ENCODE results near the gene SCAI.

Gene SCAI

DNA sequence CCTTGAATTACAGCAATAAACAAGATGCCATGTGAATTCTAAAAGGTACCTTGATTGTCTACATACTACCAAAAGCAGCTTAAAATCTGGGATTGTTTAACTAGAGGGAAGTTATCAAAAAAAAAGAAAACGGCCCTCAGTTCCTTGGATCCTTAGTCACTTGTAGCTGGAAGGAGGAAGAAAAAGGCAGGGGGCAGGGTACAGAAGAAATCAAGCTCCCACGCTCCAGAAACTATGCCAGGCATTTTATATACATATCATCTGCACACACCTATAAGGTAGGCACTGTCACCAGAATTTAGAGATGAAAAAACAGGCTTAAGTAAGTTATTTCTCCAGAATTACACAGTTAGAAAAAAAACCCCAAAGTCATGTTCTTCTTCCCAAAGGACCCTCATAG is 63.4 kb downstream of the SCAI start:
- no peak for TF ChIP-seq FOXP2 (optimal IDR thresholded peaks at IDR 0.05; ENCODE audit: control extremely low read depth, extremely low read length, insufficient read depth)
- no peak for TF ChIP-seq EZH2 (IDR thresholded peaks at IDR 0.05)
- TF ChIP-seq POLR2AphosphoS5 (IDR thresholded peaks at IDR 0.05; ENCODE audit: borderline replicate concordance, low read depth, low read length), result no peak
- no peak overlapping the region for H3K9ac ChIP-seq (ENCODE audit: insufficient read length)

DNA sequence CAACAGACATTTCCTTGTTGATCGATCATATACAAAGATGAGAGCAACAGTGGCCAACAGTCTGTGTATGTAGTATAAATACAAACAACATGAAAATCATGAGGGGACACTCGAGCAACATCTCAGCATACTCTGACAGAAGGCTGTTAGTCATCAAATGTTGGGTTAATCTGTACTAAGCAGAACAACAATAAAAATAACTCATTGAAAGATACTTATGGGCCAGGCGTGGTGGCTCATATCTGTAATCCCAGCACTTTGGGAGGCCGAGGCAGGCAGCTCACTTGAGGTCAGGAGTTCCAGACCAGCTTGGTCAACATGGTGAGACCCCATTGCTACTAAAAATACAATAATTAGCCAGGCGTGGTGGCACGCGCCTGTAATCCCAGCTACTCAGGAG is 67.3 kb downstream of the SCAI start:
- H3K27ac ChIP-seq, result no peak overlapping the region
- H3K36me3 ChIP-seq (ENCODE audit: insufficient read depth, low read length), result no peaks in the 10 kb centered on the region
- no peak overlapping the region for H3K4me3 ChIP-seq
- no peak for DNase-seq (ENCODE audit: low read depth, low spot score)
- H3K9me3 ChIP-seq (ENCODE audit: low read depth, low read length), result no peaks in the 10 kb centered on the region
- no peak overlapping the region for H3K9ac ChIP-seq (ENCODE audit: insufficient read length)
- TF ChIP-seq FOXP2 (optimal IDR thresholded peaks at IDR 0.05; ENCODE audit: control extremely low read depth, extremely low read length, insufficient read depth) (no peak), POLR2AphosphoS5 (IDR thresholded peaks at IDR 0.05; ENCODE audit: borderline replicate concordance, low read depth, low read length) (no peak), EZH2 (IDR thresholded peaks at IDR 0.05) (no peak)

More for the DNA sequence above, 63.4 kb downstream of the SCAI start:
- H3K27ac ChIP-seq, result no peak overlapping the region
- H3K9me3 ChIP-seq (ENCODE audit: low read depth, low read length), result no peaks in the 10 kb centered on the region
- no peak for DNase-seq (ENCODE audit: low read depth, low spot score)
- no peak overlapping the region for H3K4me3 ChIP-seq
- no peaks in the 10 kb centered on the region; the same call in 1 of the 2 replicates for H3K36me3 ChIP-seq (ENCODE audit: insufficient read depth, low read length)

GRCh38 chr9:125074976-125075375 is 68.4 kb downstream of the SCAI start:
- no peaks in the 10 kb centered on the region for H3K9me3 ChIP-seq (ENCODE audit: low read depth, low read length)
- H3K9ac ChIP-seq (ENCODE audit: insufficient read length), result no peak overlapping the region
- TF ChIP-seq EZH2 (IDR thresholded peaks at IDR 0.05), result no peak
- TF ChIP-seq POLR2AphosphoS5 (IDR thresholded peaks at IDR 0.05; ENCODE audit: borderline replicate concordance, low read depth, low read length), result no peak
- H3K4me3 ChIP-seq, result no peak overlapping the region
- no peak overlapping the region for H3K27ac ChIP-seq
- DNase-seq (ENCODE audit: low read depth, low spot score), result no peak
- no peaks in the 10 kb centered on the region for H3K36me3 ChIP-seq (ENCODE audit: insufficient read depth, low read length)

DNA sequence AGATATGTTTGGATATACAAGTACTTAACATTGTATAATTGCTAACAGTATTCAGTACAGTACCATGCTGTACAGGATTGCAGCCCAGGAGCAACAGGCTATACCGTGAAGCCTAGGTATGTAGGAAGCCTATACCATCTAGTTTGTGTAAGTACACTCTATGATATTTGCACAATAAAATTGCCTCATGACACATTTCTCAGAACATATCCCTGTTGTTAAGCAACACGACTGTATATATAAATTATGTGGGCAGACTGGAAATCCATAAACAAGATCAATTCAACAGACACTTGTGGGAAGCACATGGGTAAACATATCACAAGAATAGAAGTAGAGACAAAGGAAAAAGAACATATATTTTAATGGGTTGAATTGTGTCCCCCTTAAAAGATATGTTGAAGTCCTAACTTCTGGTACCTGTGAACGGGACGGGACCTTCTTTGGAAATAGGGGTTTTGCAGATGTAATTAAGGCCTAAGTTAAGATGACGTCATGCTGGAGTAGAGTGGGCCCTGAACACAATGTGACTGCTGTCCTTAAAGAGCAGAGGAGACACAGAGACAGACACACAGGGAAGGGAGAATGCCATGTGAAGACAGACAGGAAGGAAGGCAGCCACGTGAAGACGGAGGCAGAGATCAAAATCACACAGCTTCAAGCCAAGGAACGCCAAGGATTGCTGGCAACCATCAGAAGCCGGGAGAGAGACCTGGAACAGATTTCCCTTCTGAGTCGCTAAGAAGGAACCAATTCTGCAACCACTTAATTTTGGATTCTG is 76.3 kb downstream of the SCAI start:
- no peak for DNase-seq (ENCODE audit: low read depth, low spot score)
- Histone ChIP-seq H3K4me3 (no peak overlapping the region), H3K36me3 (ENCODE audit: insufficient read depth, low read length) (no peaks in the 10 kb centered on the region), H3K27ac (peak overlapping the region; percentile 60), H3K9me3 (ENCODE audit: low read depth, low read length) (no peaks in the 10 kb centered on the region), H3K9ac (ENCODE audit: insufficient read length) (peak overlapping the region; percentile 9)
- no peak for TF ChIP-seq FOXP2 (optimal IDR thresholded peaks at IDR 0.05; ENCODE audit: control extremely low read depth, extremely low read length, insufficient read depth)
- no peak for TF ChIP-seq POLR2AphosphoS5 (IDR thresholded peaks at IDR 0.05; ENCODE audit: borderline replicate concordance, low read depth, low read length)
- no peak for TF ChIP-seq EZH2 (IDR thresholded peaks at IDR 0.05)

DNA sequence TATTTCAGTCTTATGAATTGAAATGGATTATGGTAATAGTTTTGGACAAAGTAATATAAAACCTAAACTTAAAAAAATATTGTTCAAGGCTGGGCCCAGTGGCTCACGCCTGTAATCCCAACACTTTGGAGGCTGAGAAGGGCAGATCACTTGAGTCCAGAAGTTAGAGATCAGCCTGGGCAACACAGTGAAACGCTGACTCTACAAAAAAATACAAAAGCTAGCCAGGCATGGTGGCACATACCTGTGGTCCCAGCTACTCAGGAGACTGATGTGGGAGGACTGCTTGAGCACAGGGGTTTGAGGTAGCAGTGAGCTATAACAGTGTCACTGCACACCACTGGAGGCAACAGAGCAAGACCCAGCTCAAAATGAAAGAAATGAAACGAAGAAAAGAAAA is 81.9 kb downstream of the SCAI start:
- H3K36me3 ChIP-seq (ENCODE audit: insufficient read depth, low read length), result no peaks in the 10 kb centered on the region
- no peak for TF ChIP-seq FOXP2 (optimal IDR thresholded peaks at IDR 0.05; ENCODE audit: control extremely low read depth, extremely low read length, insufficient read depth)

DNA sequence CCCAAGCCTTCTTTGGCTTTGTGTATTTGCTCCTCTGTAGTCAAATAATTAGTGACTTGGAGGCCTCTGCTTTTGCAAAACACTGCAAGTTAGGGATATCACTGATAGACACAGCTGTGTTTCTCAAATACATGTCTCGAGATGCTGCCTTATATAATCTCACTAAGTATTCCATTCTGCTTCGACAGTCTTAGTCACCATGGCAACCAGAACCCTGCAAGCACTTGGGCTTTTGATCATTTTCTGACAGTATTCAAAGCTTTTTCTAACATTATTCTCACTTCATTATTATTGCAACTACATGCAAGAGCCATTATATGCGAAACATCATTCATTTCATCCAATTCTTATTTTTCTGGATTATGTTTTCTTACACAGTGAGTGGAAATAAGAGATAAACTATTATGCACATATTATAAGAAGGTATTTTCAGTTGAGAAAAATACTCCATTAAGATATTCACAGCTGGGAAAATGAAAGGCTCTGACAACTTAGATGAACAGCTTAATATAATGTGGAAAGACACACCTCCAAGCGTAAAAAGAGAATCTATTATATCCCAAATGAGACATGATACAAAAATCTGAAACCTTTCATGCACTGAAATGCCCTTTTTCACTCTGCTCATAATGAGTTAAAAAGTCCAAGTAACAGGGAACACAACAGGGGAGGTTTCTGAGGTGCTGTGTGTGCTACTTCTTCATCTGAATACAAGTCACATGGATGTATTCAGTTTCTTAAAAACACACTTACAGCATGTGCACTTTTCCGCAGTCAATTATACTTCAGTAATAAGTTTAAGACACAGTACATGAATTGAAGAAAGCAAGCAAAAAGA is 93.9 kb downstream of the SCAI start:
- H3K9me3 ChIP-seq (ENCODE audit: low read depth, low read length), result no peaks in the 10 kb centered on the region
- H3K9ac ChIP-seq (ENCODE audit: insufficient read length), result no peak overlapping the region
- no peaks in the 10 kb centered on the region for H3K36me3 ChIP-seq (ENCODE audit: insufficient read depth, low read length)
- no peak for TF ChIP-seq EZH2 (IDR thresholded peaks at IDR 0.05)
- TF ChIP-seq FOXP2 (optimal IDR thresholded peaks at IDR 0.05; ENCODE audit: control extremely low read depth, extremely low read length, insufficient read depth), result no peak
- no peak for TF ChIP-seq POLR2AphosphoS5 (IDR thresholded peaks at IDR 0.05; ENCODE audit: borderline replicate concordance, low read depth, low read length)
- H3K27ac ChIP-seq, result no peak overlapping the region
- DNase-seq (ENCODE audit: low read depth, low spot score), result no peak
- no peak overlapping the region for H3K4me3 ChIP-seq

More for the DNA sequence above, 81.9 kb downstream of the SCAI start:
- no peak overlapping the region for H3K9ac ChIP-seq (ENCODE audit: insufficient read length)
- no peak for DNase-seq (ENCODE audit: low read depth, low spot score)
- H3K9me3 ChIP-seq (ENCODE audit: low read depth, low read length), result no peaks in the 10 kb centered on the region
- H3K4me3 ChIP-seq, result no peak overlapping the region
- H3K27ac ChIP-seq, result no peak overlapping the region

GRCh38 chr9:125043631-125044030 is 99.7 kb downstream of the SCAI start:
- no peak for TF ChIP-seq EZH2 (IDR thresholded peaks at IDR 0.05)
- TF ChIP-seq FOXP2 (optimal IDR thresholded peaks at IDR 0.05; ENCODE audit: control extremely low read depth, extremely low read length, insufficient read depth), result no peak
- no peak for TF ChIP-seq POLR2AphosphoS5 (IDR thresholded peaks at IDR 0.05; ENCODE audit: borderline replicate concordance, low read depth, low read length)
- no peak overlapping the region for H3K27ac ChIP-seq
- no peaks in the 10 kb centered on the region for H3K9me3 ChIP-seq (ENCODE audit: low read depth, low read length)
- H3K36me3 ChIP-seq (ENCODE audit: insufficient read depth, low read length), result no peaks in the 10 kb centered on the region
- no peak overlapping the region for H3K4me3 ChIP-seq
- no peak for DNase-seq (ENCODE audit: low read depth, low spot score)
- no peak overlapping the region for H3K9ac ChIP-seq (ENCODE audit: insufficient read length)

DNA sequence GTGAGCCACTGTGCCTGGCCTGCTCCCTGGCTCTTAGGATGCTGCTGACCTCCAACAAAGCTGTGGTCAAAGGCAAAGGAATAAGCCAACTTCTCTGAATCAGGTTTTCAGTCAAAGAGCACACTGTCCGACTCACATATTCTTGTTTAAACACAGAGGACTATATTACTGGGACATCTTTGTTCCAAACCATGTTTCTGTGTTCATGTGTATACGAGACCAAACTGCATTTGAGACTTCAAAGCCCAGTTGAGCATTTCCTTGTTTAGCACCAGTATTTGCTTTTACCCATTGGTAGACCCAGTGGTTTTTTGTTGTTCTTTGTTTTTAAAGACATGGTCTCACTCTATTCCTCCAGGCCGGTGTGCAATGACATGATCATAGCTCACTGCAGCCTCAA is 100.2 kb downstream of the SCAI start:
- DNase-seq (ENCODE audit: low read depth, low spot score), result no peak
- Histone ChIP-seq H3K4me3 (no peak overlapping the region), H3K9me3 (ENCODE audit: low read depth, low read length) (no peaks in the 10 kb centered on the region), H3K9ac (ENCODE audit: insufficient read length) (no peak overlapping the region), H3K36me3 (ENCODE audit: insufficient read depth, low read length) (no peaks in the 10 kb centered on the region), H3K27ac (no peak overlapping the region)
- TF ChIP-seq EZH2 (IDR thresholded peaks at IDR 0.05), result no peak
- TF ChIP-seq FOXP2 (optimal IDR thresholded peaks at IDR 0.05; ENCODE audit: control extremely low read depth, extremely low read length, insufficient read depth), result no peak
- TF ChIP-seq POLR2AphosphoS5 (IDR thresholded peaks at IDR 0.05; ENCODE audit: borderline replicate concordance, low read depth, low read length), result no peak

All from SK-N-MC (cell line).